BLaER1 treated with 17β-estradiol and CSF1 and Interleukin-3, amounts not matched to agents 10 nM and 100 nM (cell line): ENCODE measurements around the gene SLC9A2.

Experiments
- H3K27ac ChIP-seq, 11 experiments: shearing (Covaris generic); formaldehyde crosslinking; 2 replicates each; pipeline ENCODE4 v1.8.1; 2022
- H3K27me3 ChIP-seq, 11 experiments: shearing (Covaris generic); formaldehyde crosslinking; 2 replicates each; pipeline ENCODE4 v1.8.1; 2022
- H3K36me3 ChIP-seq, 11 experiments: shearing (Covaris generic); formaldehyde crosslinking; 2 replicates each; pipeline ENCODE4 v1.8.1; 2022
- H3K4me1 ChIP-seq, 10 experiments: shearing (Covaris generic); formaldehyde crosslinking; 2 replicates each; pipeline ENCODE4 v1.8.1; 2022
- H3K4me2 ChIP-seq, 11 experiments: shearing (Covaris generic); formaldehyde crosslinking; 2 replicates each; pipeline ENCODE4 v1.8.1; 2022
- H3K4me3 ChIP-seq, 10 experiments: shearing (Covaris generic); formaldehyde crosslinking; 2 replicates each; pipeline ENCODE4 v1.8.1; 2022
- H3K9ac ChIP-seq, 11 experiments: shearing (Covaris generic); formaldehyde crosslinking; 2 replicates each; pipeline ENCODE4 v1.8.1; 2022
- H3K9me3 ChIP-seq, 11 experiments: shearing (Covaris generic); formaldehyde crosslinking; replicated peaks in 1 of 11; 2 replicates each; pipeline ENCODE4 v1.8.1; 2022
- H4K20me1 ChIP-seq, 11 experiments: shearing (Covaris generic); formaldehyde crosslinking; 2 replicates each; pipeline ENCODE4 v1.8.1; 2022
- Cebpa-rat ChIP-seq, 11 experiments: shearing (Covaris generic); IDR thresholded peaks; 2 replicates each; pipeline ENCODE4 v1.8.1; 2022

Gene SLC9A2, protein sequence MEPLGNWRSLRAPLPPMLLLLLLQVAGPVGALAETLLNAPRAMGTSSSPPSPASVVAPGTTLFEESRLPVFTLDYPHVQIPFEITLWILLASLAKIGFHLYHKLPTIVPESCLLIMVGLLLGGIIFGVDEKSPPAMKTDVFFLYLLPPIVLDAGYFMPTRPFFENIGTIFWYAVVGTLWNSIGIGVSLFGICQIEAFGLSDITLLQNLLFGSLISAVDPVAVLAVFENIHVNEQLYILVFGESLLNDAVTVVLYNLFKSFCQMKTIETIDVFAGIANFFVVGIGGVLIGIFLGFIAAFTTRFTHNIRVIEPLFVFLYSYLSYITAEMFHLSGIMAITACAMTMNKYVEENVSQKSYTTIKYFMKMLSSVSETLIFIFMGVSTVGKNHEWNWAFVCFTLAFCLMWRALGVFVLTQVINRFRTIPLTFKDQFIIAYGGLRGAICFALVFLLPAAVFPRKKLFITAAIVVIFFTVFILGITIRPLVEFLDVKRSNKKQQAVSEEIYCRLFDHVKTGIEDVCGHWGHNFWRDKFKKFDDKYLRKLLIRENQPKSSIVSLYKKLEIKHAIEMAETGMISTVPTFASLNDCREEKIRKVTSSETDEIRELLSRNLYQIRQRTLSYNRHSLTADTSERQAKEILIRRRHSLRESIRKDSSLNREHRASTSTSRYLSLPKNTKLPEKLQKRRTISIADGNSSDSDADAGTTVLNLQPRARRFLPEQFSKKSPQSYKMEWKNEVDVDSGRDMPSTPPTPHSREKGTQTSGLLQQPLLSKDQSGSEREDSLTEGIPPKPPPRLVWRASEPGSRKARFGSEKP

DNA sequence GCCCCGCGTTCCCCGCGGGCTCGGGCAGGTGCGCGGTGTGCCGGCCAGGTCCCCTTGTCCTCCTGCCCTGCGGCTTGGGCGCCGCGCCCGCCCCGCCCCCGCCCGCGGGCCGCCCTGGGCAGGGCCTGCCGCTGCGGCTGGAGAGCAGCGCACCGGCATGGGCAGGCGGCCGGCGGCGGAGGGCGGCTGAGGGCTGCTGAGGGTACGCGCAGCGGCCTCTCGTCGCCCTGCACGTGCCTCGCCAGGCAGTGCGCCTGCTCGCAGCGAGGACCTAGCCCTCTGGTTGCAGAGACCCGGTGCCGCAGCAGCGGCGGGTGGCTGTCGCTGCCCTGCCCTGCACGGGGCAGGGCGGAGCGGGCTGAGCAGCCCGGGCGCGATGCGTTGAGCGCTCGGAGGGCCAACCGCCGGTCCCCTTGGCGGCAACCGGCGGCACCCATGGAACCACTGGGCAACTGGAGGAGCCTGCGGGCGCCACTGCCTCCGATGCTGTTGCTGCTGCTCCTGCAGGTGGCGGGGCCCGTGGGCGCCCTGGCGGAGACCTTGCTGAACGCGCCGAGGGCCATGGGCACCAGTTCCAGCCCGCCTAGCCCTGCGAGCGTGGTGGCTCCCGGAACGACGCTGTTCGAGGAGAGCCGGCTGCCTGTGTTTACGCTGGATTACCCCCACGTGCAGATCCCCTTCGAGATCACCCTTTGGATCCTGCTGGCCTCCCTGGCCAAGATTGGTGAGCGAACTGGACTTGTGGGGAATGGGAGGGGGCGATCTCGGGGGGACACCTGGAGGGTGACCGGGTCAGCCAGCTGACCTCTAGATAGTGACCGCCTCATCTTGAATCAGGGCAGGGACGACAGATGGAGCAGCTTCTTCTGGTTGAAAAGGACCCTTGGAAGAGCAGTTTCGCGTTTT, at the start of gene SLC9A2:
Gene SLC9A2, plus strand, starts transcription at position 140 of the 906 bp plus-strand sequence. Its CDS starts 296 bp downstream, at position 436.
- Histone ChIP-seq H3K27me3 (peaks cover 55 to 64% (median 59%) of the 10 kb centered on the region in 11 experiments), H3K4me2 (peak within 1 kb of the TSS; percentile 89 to 98 (median 93))
- TF ChIP-seq Cebpa-rat (IDR thresholded peaks at IDR 0.05): no peak

DNA sequence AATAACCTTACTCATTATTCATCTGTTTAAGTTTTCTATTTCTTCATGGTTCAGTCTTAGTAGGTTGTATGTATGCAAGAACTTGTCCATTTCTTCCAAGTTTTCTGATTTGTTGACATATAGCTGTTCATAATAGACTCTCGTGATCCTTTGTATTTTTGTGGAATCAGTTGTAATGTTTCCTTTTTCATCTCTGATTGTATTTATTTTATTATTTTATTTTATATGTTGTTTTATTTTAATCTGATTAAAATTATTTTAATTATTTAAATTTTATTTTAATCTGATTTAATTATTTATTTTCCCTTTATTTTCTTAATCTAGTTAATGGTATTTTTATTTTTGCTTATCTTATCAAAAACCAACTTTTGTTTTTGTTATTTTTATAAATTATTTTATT, 43.5 kb upstream of the SLC9A2 start:
- no peak for TF ChIP-seq Cebpa-rat (IDR thresholded peaks at IDR 0.05)
- Histone ChIP-seq H3K27ac (no peak overlapping the region), H3K9ac (no peak overlapping the region), H3K27me3 (peaks cover 0 to 17% (median 0%) of the 10 kb centered on the region in 11 experiments; a peak in 2 of 22 replicates), H3K9me3 (peaks cover 22 to 50% (median 32%) of the 10 kb centered on the region in 11 experiments), H3K4me3 (no peak overlapping the region), H4K20me1 (no peaks in the 10 kb centered on the region), H3K4me2 (no peak overlapping the region), H3K36me3 (no peaks in the 10 kb centered on the region), H3K4me1 (no peaks in the 10 kb centered on the region)

More for the DNA sequence above, at the start of gene SLC9A2:
- peaks cover 8 to 17% (median 16%) of the 10 kb centered on the region in 10 experiments; a peak in 15 of 20 replicates for H3K4me1 ChIP-seq
- H4K20me1 ChIP-seq: peaks cover 0 to 21% (median 11%) of the 10 kb centered on the region in 11 experiments; a peak in 9 of 22 replicates
- H3K36me3 ChIP-seq: no peaks in the 10 kb centered on the region
- no peak within 1 kb of the TSS for H3K27ac ChIP-seq
- H3K4me3 ChIP-seq: peak within 1 kb of the TSS; percentile 52 to 70 (median 60)
- peaks cover 0 to 8% (median 0%) of the 10 kb centered on the region in 11 experiments; a peak in 2 of 22 replicates for H3K9me3 ChIP-seq
- H3K9ac ChIP-seq: peak within 1 kb of the TSS in 3 of 11 experiments; percentile 28 to 43 (median 33); a peak in 5 of 22 replicates

DNA sequence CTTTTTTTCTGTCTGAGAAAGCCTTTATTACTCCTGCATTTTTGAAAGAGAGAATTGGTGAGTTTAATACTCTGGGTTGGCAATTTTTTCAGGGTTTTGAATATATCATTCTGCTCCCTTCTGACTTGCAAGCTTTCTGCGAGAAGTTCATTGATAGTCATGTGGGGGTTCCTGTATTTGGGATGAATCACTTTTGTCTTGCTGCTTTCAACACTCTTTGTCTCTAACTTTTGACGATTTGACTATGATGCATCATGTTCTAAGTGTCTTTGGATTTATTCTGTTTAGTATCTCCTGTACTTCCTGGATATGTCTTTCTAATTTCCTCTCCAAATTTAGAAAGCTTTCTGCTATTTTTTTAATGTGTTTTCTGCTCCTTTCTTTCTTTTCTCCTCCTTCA, 41.0 kb upstream of the SLC9A2 start:
- no peak overlapping the region for H3K4me2 ChIP-seq
- no peaks in the 10 kb centered on the region for H4K20me1 ChIP-seq
- H3K4me3 ChIP-seq: no peak overlapping the region
- no peak overlapping the region for H3K27ac ChIP-seq
- H3K9me3 ChIP-seq: peaks cover 20 to 46% (median 36%) of the 10 kb centered on the region in 11 experiments
- H3K27me3 ChIP-seq: peaks cover 0 to 17% (median 0%) of the 10 kb centered on the region in 11 experiments; a peak in 2 of 22 replicates
- H3K4me1 ChIP-seq: peaks cover 0 to 10% (median 4%) of the 10 kb centered on the region in 10 experiments; a peak in 5 of 20 replicates
- no peaks in the 10 kb centered on the region for H3K36me3 ChIP-seq
- TF ChIP-seq Cebpa-rat (IDR thresholded peaks at IDR 0.05): no peak
- H3K9ac ChIP-seq: no peak overlapping the region

DNA sequence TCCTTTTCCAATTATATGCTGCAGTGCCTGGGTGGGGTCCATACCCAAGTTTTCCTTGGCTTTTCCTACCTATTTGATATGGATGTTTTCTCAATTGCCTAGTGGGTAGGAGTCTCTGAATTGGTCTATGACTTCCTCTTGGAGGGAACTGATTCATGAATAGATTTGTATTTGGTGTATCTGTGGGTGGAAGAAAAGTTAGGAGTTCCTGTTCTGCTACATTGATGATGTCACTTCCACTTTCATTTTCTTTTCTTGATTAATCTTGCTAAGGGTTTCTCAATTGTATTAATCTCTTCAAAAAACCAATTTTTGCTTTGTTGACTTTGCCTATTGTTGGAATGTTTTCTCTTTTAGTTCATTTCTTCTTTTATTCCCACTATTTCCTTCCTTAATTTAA, 37.4 kb upstream of the SLC9A2 start:
- Histone ChIP-seq H3K4me3 (no peak overlapping the region), H3K9me3 (peaks cover 6 to 33% (median 21%) of the 10 kb centered on the region in 11 experiments; a peak in 20 of 22 replicates), H3K9ac (no peak overlapping the region), H3K27me3 (peaks cover 0 to 22% (median 0%) of the 10 kb centered on the region in 11 experiments; a peak in 3 of 22 replicates), H3K4me2 (peak overlapping the region in 9 of 11 experiments; percentile 4 to 55 (median 17); a peak in 13 of 22 replicates), H3K36me3 (no peaks in the 10 kb centered on the region), H3K27ac (0 out of 22 replicates have a peak overlapping the region, but pooled peaks of 1 of the 11 experiments have one; percentile 21), H4K20me1 (no peaks in the 10 kb centered on the region), H3K4me1 (peaks cover 0 to 10% (median 4%) of the 10 kb centered on the region in 10 experiments; a peak in 5 of 20 replicates)
- no peak for TF ChIP-seq Cebpa-rat (IDR thresholded peaks at IDR 0.05)

DNA sequence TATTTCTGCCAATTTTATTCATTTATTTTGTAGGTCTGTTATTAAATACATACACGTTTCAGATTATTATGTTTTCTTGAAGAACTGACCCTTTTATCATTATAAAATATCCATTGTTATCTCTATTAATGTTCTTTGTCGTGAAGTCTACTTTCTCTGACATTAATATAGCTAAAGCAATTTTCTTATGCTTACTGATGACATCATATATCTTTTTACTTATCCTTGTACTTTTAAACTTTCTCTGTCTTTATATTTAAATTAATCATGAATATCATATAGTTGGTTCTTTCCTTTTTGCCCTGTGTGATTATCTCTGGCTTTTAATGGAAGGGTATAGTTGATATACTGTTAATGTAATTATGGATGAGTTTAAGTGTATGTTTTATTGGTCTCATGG, 36.5 kb upstream of the SLC9A2 start:
- H3K4me2 ChIP-seq: no peak overlapping the region
- peaks cover 0 to 10% (median 4%) of the 10 kb centered on the region in 10 experiments; a peak in 5 of 20 replicates for H3K4me1 ChIP-seq
- peaks cover 6 to 33% (median 21%) of the 10 kb centered on the region in 11 experiments; a peak in 19 of 22 replicates for H3K9me3 ChIP-seq
- H4K20me1 ChIP-seq: no peaks in the 10 kb centered on the region
- peaks cover 0 to 22% (median 0%) of the 10 kb centered on the region in 11 experiments; a peak in 3 of 22 replicates for H3K27me3 ChIP-seq
- no peak overlapping the region for H3K4me3 ChIP-seq
- no peak for TF ChIP-seq Cebpa-rat (IDR thresholded peaks at IDR 0.05)
- H3K9ac ChIP-seq: no peak overlapping the region
- no peaks in the 10 kb centered on the region for H3K36me3 ChIP-seq
- no peak overlapping the region for H3K27ac ChIP-seq

DNA sequence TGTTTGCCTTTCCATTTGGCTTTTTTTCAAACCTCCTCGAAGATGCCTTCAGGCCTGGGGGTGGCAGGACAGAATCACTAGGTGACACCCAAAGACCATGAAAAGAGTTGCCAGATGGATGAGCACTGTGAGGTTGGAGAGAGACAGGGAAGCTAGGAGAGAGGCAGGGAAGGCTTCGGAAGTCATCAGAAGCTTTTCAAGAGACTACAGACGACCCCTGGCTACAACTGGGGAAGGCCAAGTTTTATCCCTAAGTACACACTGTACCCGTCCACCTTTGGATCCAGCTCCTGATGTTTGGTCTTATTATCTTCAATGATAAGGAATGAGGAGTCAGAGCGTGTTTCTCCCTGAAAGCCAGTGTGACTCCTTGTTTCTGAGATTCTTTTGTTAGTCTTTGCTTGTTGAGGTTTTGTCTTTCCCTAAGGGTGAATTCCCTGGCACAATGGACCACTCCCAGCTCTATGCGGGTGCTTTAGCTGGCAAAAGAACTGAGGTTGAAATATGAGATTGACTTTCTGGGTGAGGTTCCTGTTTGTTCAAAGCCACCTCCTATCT, 33.4 kb upstream of the SLC9A2 start:
- Histone ChIP-seq H4K20me1 (no peaks in the 10 kb centered on the region), H3K4me3 (no peak overlapping the region), H3K9ac (no peak overlapping the region), H3K4me1 (peaks cover 0 to 10% (median 4%) of the 10 kb centered on the region in 10 experiments; a peak in 5 of 20 replicates), H3K27ac (no peak overlapping the region), H3K36me3 (no peaks in the 10 kb centered on the region), H3K9me3 (peaks cover 0 to 6% (median under 1%) of the 10 kb centered on the region in 11 experiments; a peak in 7 of 22 replicates), H3K27me3 (peaks cover 0 to 17% (median 0%) of the 10 kb centered on the region in 11 experiments; a peak in 3 of 22 replicates), H3K4me2 (no peak overlapping the region)
- TF ChIP-seq Cebpa-rat (IDR thresholded peaks at IDR 0.05): no peak

DNA sequence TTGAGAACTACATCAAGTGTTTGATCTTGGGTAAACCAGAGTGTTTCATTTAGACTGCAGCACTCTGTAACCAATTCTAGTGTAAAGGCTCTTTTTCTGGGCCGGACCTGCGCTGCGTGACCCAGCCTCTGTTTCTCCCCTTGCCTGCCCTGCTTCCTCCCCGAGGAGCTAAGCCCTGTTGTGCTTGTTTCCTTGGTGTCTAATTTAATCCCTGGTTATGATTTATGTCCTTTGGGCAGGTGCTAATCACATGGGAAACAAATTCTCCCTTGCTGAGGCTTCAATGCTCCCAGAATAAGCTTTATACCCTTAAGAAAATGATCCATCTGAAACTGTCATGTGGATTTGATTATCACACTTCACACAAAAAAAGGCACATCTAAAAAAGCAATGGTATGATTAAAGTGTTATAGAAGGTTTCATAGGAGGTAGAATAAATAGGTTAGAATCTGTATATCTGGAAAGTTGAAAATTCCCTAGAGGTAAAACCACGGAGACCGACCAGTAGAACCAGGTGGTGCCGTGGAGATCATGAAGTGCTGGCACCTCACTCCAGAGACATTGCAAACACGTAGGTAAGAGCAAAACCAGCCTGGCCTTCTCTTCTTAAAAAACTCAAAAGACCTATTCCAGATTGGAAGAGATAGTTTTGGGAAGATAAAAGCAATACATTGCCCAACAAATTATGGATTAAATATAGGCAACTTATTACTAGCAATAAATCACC, 31.0 kb upstream of the SLC9A2 start:
- Histone ChIP-seq H3K4me3 (no peak overlapping the region), H3K27ac (no peak overlapping the region), H3K9ac (no peak overlapping the region), H3K36me3 (no peaks in the 10 kb centered on the region), H3K4me1 (0 out of 20 replicates have a peak, but pooled peaks cover 0 to 6% (median 0%) of the 10 kb centered on the region in 10 experiments), H3K9me3 (no peaks in the 10 kb centered on the region), H3K27me3 (peaks cover 0 to 17% (median 0%) of the 10 kb centered on the region in 11 experiments; a peak in 3 of 22 replicates), H3K4me2 (no peak overlapping the region; a peak in 1 of 22 replicates), H4K20me1 (no peaks in the 10 kb centered on the region)
- TF ChIP-seq Cebpa-rat (IDR thresholded peaks at IDR 0.05): no peak
